ENCODE measurements around the gene STK11IP.

The STK11IP gene

DNA sequence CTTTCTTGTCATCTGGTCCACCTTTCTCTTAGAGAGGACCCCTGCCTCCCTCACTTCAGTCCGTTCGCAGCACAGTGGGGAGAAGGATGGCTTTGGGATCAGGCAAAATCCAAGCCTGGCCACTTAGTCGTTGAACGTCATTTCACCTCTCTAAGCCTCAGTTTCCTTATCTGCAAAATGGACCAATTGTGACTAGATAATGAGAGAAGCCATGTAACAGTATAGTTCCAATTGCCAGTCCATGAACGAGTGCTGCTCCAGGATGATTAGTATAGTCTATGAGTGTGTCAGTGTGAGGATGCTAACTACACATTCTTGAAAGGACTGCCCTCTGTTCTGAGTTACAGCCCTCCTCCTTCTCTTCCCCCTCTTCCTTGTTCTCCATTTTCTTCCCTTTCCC, 24.5 kb upstream of the STK11IP start:
- CTCF ChIA-PET: interaction anchor here (1.0 kb wide), 1 partner anchor 15 kb away, joined by 3 read pairs; no protein-coding TSS in a partner anchor
- peaks cover 0 to 17% (median 15%) of the 10 kb centered on the region in 4 experiments for H3K4me1 ChIP-seq (ENCODE audit: control extremely low read depth in 1 of 4, control insufficient read depth in 4 of 4, insufficient read depth in 4 of 4, low read length in 3 of 4)

DNA sequence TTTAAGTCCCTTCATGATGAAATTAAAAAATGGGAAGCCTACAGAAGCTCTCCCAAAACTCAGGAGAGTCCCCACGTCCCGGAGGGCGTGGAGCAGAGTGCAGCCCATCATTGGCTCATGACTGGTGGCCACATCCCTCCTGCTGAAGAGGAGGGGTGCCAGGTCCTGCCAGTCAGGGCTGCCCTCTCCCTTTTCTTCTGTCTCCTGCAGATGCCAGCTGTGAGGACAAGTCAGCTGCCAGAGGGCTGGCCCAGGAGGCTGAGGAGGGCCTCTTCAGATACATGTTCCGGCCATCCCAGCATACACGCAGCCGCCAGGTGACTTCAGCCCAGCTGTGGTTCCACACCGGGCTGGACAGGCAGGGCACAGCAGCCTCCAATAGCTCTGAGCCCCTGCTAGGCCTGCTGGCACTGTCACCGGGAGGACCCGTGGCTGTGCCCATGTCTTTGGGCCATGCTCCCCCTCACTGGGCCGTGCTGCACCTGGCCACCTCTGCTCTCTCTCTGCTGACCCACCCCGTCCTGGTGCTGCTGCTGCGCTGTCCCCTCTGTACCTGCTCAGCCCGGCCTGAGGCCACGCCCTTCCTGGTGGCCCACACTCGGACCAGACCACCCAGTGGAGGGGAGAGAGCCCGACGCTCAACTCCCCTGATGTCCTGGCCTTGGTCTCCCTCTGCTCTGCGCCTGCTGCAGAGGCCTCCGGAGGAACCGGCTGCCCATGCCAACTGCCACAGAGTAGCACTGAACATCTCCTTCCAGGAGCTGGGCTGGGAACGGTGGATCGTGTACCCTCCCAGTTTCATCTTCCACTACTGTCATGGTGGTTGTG, 23.0 kb upstream of the STK11IP start:
- CTCF ChIA-PET: interaction anchor here (1.1 to 2.4 kb wide), 8 partner anchors 10 to 45 kb away, joined by 3 to 10 read pairs (median 4); partner anchors contain the start of gene STK11IP
- H3K27ac ChIP-seq (ENCODE audit: insufficient read depth in 1 of 2, low read depth in 1 of 2, low read length in 2 of 2, poor library complexity in 1 of 2, severe bottlenecking in 2 of 2): no peak overlapping the region
- peaks cover 0 to 19% (median 15%) of the 10 kb centered on the region in 4 experiments for H3K4me1 ChIP-seq (ENCODE audit: control extremely low read depth in 1 of 4, control insufficient read depth in 4 of 4, insufficient read depth in 4 of 4, low read length in 3 of 4)
- no peak for DNase-seq
- 95% methylated on average over 21 of the region's 22 CpGs for WGBS (ENCODE audit: insufficient coverage)
- POLR2A ChIA-PET: no interaction called here
- peaks cover 0 to 3% (median under 1%) of the 10 kb centered on the region in 4 experiments for H3K36me3 ChIP-seq (ENCODE audit: control insufficient read depth in 4 of 4, insufficient read depth in 4 of 4, low read length in 3 of 4)
- H3K4me3 ChIP-seq (ENCODE audit: control insufficient read depth in 1 of 7, extremely low read depth in 1 of 7, insufficient read depth in 4 of 7, low read depth in 2 of 7, low read length in 6 of 7): no peak overlapping the region
- no peaks in the 10 kb centered on the region for H3K9me3 ChIP-seq (ENCODE audit: control extremely low read depth in 1 of 5, control insufficient read depth in 4 of 5, insufficient read depth in 2 of 5, low read depth in 1 of 5, low read length in 4 of 5)
- H3K27me3 ChIP-seq (replicated peaks in 2 of 5; ENCODE audit: control insufficient read depth in 4 of 5, insufficient read depth in 5 of 5, low read length in 4 of 5): peaks cover 0 to 4% (median 0%) of the 10 kb centered on the region in 5 experiments

More for the DNA sequence above, 24.5 kb upstream of the STK11IP start:
- Histone ChIP-seq H3K36me3 (ENCODE audit: control insufficient read depth in 4 of 4, insufficient read depth in 4 of 4, low read length in 3 of 4) (peaks cover 0 to 7% (median 4%) of the 10 kb centered on the region in 4 experiments), H3K27me3 (replicated peaks in 2 of 5; ENCODE audit: control insufficient read depth in 4 of 5, insufficient read depth in 5 of 5, low read length in 4 of 5) (peaks cover 0 to 4% (median 0%) of the 10 kb centered on the region in 5 experiments), H3K4me3 (ENCODE audit: control insufficient read depth in 1 of 7, extremely low read depth in 1 of 7, insufficient read depth in 4 of 7, low read depth in 2 of 7, low read length in 6 of 7) (no peak overlapping the region), H3K27ac (ENCODE audit: insufficient read depth in 1 of 2, low read depth in 1 of 2, low read length in 2 of 2, poor library complexity in 1 of 2, severe bottlenecking in 2 of 2) (no peak overlapping the region), H3K9me3 (ENCODE audit: control extremely low read depth in 1 of 5, control insufficient read depth in 4 of 5, insufficient read depth in 2 of 5, low read depth in 1 of 5, low read length in 4 of 5) (no peaks in the 10 kb centered on the region)
- WGBS (ENCODE audit: insufficient coverage): 98% methylated on average over 5 of the region's 5 CpGs
- DNase-seq: no peak
- POLR2A ChIA-PET: no interaction called here

DNA sequence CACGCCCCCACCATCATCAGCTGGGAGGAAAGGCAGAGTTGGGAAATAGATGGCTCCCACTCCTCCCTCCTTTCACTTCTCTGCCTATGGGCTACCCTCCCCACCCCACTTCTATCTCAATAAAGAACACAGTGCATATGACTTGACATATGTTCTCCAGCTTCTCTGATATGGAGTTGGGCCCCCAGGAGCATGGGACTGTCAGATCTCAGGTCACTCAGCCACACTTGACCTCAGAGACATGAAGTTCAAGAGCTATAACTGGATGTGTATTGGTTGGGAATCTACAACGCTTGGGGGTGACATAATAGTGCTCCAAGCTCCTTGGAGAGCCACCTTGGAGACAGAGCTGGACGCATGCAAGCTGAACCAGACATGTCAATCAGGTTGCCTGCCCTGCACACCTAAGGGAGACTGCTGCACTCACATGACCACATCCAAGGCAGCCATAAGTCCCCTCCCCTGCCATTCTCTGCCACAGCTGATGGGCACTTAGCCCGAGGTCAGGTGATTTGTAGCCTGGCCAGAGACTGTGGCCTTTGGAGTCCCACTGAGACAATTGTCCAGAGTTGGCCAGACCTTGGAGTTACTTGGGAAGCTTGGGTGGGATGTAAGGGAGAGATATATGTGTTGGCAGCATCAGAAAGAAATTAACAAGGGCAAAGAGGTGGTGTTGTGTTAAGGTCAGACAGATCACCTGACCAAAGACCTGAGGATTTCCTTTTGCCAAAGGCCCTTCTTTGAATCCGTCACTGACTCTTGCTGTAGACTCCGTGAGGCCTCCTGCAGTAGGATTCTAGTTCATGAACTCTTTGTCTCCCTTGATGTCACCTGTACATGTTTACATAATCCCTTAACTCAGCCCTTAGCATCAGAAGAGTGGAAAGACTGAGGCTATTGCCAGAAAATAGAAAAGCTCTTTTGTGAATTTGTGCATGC, 21.8 kb upstream of the STK11IP start:
- Histone ChIP-seq H3K27me3 (replicated peaks in 2 of 5; ENCODE audit: control insufficient read depth in 4 of 5, insufficient read depth in 5 of 5, low read length in 4 of 5) (peaks cover 0 to 4% (median 0%) of the 10 kb centered on the region in 5 experiments), H3K4me1 (ENCODE audit: control extremely low read depth in 1 of 4, control insufficient read depth in 4 of 4, insufficient read depth in 4 of 4, low read length in 3 of 4) (peaks cover 0 to 11% (median 7%) of the 10 kb centered on the region in 4 experiments), H3K9me3 (ENCODE audit: control extremely low read depth in 1 of 5, control insufficient read depth in 4 of 5, insufficient read depth in 2 of 5, low read depth in 1 of 5, low read length in 4 of 5) (no peaks in the 10 kb centered on the region), H3K36me3 (ENCODE audit: control insufficient read depth in 4 of 4, insufficient read depth in 4 of 4, low read length in 3 of 4) (no peaks in the 10 kb centered on the region), H3K4me3 (ENCODE audit: control insufficient read depth in 1 of 7, extremely low read depth in 1 of 7, insufficient read depth in 4 of 7, low read depth in 2 of 7, low read length in 6 of 7) (no peak overlapping the region), H3K27ac (ENCODE audit: insufficient read depth in 1 of 2, low read depth in 1 of 2, low read length in 2 of 2, poor library complexity in 1 of 2, severe bottlenecking in 2 of 2) (no peak overlapping the region)
- POLR2A ChIA-PET: no interaction called here
- DNase-seq: no peak
- WGBS (ENCODE audit: insufficient coverage): 96% methylated on average over 5 of the region's 6 CpGs
- CTCF ChIA-PET: interaction anchor here (1.2 to 2.4 kb wide), 4 partner anchors 14 to 34 kb away, joined by 3 to 10 read pairs (median 7); partner anchors contain the start of gene STK11IP

DNA sequence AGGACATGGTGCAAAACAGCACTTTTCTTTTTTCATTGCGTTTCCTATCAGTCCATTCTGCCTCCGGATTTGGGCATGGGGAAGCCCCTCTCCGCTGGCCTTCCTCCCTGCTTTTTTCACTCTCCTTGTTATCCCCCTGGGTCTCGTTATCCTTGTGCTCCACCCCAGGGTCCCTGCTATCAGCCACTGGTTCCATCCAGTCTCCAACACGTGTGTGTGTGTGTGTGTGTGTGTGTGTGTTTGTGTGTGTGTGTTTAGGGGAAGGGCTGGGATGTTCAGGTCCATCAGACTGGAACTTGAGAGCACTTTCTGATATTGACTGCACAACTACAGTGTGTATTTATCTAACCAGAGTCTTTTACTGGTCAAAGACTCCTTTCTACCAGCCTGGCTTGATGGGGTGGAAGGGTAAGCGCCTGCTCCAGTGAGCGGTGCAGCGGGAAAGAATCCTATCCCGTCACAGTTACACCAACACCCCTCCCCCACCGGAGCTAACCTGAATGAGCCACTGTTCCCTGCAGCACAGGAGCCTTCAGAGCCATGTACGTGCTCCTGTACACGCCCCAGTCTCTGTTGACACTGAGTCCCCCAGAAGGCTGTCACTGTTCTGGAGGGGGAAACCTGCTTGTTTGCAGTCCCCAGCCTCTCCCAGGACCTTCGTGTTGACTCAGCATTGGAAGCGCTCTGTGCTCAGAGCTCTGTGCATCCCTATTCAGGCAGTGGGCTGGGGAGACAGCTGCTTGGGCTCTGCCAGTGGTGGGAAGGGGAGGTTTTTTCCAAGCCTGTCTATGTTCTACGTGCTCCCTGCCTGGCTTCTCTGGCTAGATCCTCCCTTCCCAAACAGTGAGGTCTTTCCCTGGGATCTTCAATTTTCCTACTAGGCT, 20.9 kb upstream of the STK11IP start:
- ChIA-PET POLR2A (no interaction called here), CTCF (interaction anchor here (0.7 to 2.0 kb wide), 6 partner anchors 9 to 20 kb away, joined by 3 to 10 read pairs (median 6); partner anchors contain the start of gene STK11IP)
- no peak for DNase-seq
- no peaks in the 10 kb centered on the region for H3K9me3 ChIP-seq (ENCODE audit: control extremely low read depth in 1 of 5, control insufficient read depth in 4 of 5, insufficient read depth in 2 of 5, low read depth in 1 of 5, low read length in 4 of 5)
- no peak overlapping the region for H3K4me3 ChIP-seq (ENCODE audit: control insufficient read depth in 1 of 7, extremely low read depth in 1 of 7, insufficient read depth in 4 of 7, low read depth in 2 of 7, low read length in 6 of 7)
- H3K27me3 ChIP-seq (replicated peaks in 2 of 5; ENCODE audit: control insufficient read depth in 4 of 5, insufficient read depth in 5 of 5, low read length in 4 of 5): peaks cover 0 to 4% (median 0%) of the 10 kb centered on the region in 5 experiments
- WGBS (ENCODE audit: insufficient coverage): 75% methylated on average over 9 of the region's 15 CpGs
- peaks cover 0 to 7% (median 3%) of the 10 kb centered on the region in 4 experiments for H3K4me1 ChIP-seq (ENCODE audit: control extremely low read depth in 1 of 4, control insufficient read depth in 4 of 4, insufficient read depth in 4 of 4, low read length in 3 of 4)
- H3K36me3 ChIP-seq (ENCODE audit: control insufficient read depth in 4 of 4, insufficient read depth in 4 of 4, low read length in 3 of 4): no peaks in the 10 kb centered on the region
- H3K27ac ChIP-seq (ENCODE audit: insufficient read depth in 1 of 2, low read depth in 1 of 2, low read length in 2 of 2, poor library complexity in 1 of 2, severe bottlenecking in 2 of 2): no peak overlapping the region

DNA sequence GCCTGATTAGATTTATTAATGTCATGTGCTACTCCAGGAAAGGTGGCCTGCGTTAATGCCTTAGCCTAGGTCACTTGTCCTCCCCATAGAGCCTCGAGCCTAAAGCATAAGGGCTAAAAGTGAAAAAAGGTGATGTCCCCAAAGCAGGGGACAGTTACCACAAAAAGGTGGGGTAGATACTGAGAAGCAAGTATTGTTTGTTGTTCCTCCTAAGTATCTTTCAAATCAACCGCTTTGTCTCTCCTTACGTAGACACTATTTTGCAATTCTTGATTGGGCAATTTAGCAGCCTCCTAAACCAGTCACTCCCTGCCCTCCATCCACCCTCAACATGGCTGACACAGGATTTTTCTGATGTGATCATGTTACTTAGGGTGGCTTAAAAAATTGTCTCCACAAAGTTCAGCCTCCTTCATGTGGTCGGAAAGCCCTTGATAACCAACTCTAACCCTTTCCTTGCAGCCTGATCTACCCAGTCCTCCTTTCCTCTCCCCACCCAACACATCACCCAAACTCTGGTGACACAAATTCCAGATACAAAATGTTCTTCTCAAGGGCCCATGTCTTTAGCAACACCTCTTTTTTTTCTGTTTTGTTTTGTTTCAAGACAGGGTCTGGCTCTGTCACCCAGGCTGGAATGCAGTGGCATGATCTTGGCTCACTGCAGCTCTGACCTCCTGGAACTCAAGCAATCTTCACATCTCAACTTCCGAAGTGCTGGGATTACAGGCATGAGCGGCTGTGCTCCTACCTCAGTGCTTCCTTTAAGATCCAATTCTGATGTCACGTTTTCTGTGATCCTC, 18.6 kb upstream of the STK11IP start:
- peak in 1 of 3 donors; percentile 17 for DNase-seq
- Histone ChIP-seq H3K27ac (ENCODE audit: insufficient read depth in 1 of 2, low read depth in 1 of 2, low read length in 2 of 2, poor library complexity in 1 of 2, severe bottlenecking in 2 of 2) (no peak overlapping the region), H3K4me1 (ENCODE audit: control extremely low read depth in 1 of 4, control insufficient read depth in 4 of 4, insufficient read depth in 4 of 4, low read length in 3 of 4) (peaks cover 0 to 3% (median 0%) of the 10 kb centered on the region in 4 experiments), H3K9me3 (ENCODE audit: control extremely low read depth in 1 of 5, control insufficient read depth in 4 of 5, insufficient read depth in 2 of 5, low read depth in 1 of 5, low read length in 4 of 5) (no peaks in the 10 kb centered on the region), H3K36me3 (ENCODE audit: control insufficient read depth in 4 of 4, insufficient read depth in 4 of 4, low read length in 3 of 4) (no peaks in the 10 kb centered on the region), H3K4me3 (ENCODE audit: control insufficient read depth in 1 of 7, extremely low read depth in 1 of 7, insufficient read depth in 4 of 7, low read depth in 2 of 7, low read length in 6 of 7) (no peak overlapping the region), H3K27me3 (replicated peaks in 2 of 5; ENCODE audit: control insufficient read depth in 4 of 5, insufficient read depth in 5 of 5, low read length in 4 of 5) (peaks cover 0 to 4% (median 0%) of the 10 kb centered on the region in 5 experiments)
- ChIA-PET POLR2A (interaction anchor here (0.6 kb wide), 1 partner anchor 15 kb away, joined by 3 read pairs; no protein-coding TSS in a partner anchor), CTCF (interaction anchor here (1.9 kb wide), 1 partner anchor 19 kb away, joined by 8 read pairs; no protein-coding TSS in a partner anchor)
- 95% methylated on average over 6 of the region's 8 CpGs for WGBS (ENCODE audit: insufficient coverage)

Data from common myeloid progenitor, CD34-positive (primary cell).